ENCODE results near the gene SP4. TPM values are rescaled to one million over a fixed set of nuclear protein-coding genes. Genes with fewer than 3 reads are reported as not detected.

SP4 gene
- total RNA-seq: 60.0 TPM

DNA sequence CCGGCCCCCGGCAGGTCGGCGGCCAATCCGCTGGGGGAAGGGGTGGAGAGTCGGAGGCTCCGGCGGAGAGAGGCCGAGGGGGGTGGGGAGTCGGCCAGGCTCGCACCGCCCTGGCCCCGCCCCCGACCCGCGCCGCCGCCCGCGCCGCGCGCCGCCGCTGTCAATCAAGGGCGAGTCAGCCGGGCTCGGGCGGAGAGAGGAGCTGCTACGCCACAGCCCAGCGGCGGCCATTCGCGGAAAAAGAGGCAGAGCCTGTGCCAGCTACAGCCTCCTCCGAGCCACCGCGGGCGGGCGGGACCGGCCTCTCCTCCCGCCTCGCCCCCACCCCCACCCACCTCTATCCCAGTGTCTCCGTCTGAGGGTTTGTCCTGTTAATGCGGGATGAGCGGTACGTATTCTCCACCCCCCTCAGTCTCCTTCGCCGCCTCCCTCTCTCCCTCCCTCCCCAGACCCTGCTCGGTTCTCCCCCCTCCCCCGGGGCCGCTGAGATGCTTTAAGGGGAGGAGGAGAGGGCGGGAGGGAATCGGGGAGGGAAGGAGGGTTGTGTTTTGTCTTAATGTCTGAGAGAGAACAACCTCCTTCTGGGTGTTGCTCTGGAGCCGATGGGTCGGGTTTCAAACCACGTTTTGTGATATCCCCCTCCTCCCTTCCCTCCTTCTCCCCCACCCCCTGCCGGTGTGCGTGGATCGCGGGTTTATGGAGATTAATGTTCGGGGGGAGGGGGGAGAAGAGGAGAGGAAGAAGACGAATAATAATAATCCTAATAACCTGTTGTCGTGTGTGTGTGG lies at the start of gene SP4:
Gene SP4, plus strand, starts transcription at position 213 of the 788 bp plus-strand sequence. Its CDS starts 169 bp downstream, at position 382.

DNA sequence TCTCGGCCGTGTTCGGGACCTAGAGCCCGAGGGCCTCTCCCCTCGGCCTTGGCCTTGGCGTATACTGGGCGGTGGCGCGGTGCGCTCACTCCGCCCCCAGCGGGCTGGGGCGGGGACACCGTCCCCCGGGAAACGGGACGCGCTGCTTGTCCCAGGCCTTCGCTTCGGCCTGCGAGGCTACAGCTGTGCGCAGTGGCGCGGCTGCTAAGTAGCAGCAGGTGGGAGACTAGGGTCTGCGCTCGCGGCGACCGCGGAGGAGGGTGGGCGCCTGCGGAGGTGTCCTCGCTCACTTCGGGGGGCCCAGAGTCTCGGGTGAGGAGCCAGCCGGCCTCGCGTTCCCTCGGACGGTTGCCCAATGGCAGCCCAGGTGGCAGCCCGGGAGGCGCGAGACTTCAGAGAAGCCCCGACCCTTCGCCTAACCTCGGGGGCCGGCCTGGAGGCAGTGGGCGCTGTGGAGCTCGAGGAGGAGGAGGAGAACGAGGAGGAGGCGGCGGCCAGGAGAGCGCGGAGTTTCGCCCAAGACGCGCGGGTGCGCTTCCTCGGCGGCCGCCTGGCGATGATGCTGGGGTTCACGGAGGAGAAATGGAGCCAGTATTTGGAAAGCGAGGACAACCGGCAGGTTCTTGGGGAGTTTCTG lies 115.1 kb downstream of the SP4 start, which contains the start of gene DNAH11:
Gene DNAH11, plus strand, starts transcription at position 149 of the 637 bp plus-strand sequence. Its CDS starts 207 bp downstream, at position 356.

Other genes with a start within 250 kb of the SP4 start
- 2.7 TPM for gene DNAH11, start 115.0 kb downstream of the SP4 start, total RNA-seq

All from camera-type eye (tissue), 1 donor.